GM12878 (cell line): ENCODE measurements around the gene PLEKHG4B. TPM values are rescaled to one million over a fixed set of nuclear protein-coding genes. Genes with fewer than 3 reads are reported as not detected.

ENCODE experiments used
- ATAC-seq: fragments of 200-7000 bp; cut with Tn5 transposase; 3 replicates; pipeline ENCODE4 v1.9.1; 2020; ENCODE audit warnings: mild to moderate bottlenecking, moderate library complexity
- BruUV-seq: library from RNA; stranded (reverse); fragments of 400-500 nt; replicated peaks from 2 replicates; lab custom pipeline; 2021; lab: Mats Ljungman, UMichigan
- CTCF ChIA-PET: fragments of 300-600 bp; sonication (Branson Sonifier 250); formaldehyde crosslinking; extraction: SDS; loops from one replicate; lab custom pipeline; 2021; ENCODE audit warnings: inconsistent platforms; lab: Yijun Ruan, JAX
- POLR2A ChIA-PET: fragments of 350-600 bp; formaldehyde crosslinking; extraction: SDS; loops from one replicate; lab custom pipeline; 2021; ENCODE audit warnings: inconsistent platforms; lab: Charles Lee
- RAD21 ChIA-PET: fragments of 300-600 bp; sonication (Branson Sonifier 250); formaldehyde crosslinking; loops from one replicate; lab custom pipeline; 2023; ENCODE audit warnings: antibody characterized with exemption; ENCODE audit not compliant: unreplicated experiment; lab: Charles Lee
- SMC1A ChIA-PET: fragments of 300-600 bp; sonication (Branson Sonifier 250); formaldehyde crosslinking; loops from one replicate; lab custom pipeline; 2023; ENCODE audit not compliant: unreplicated experiment, uncharacterized antibody; lab: Charles Lee
- DNase-seq: peaks from one replicate; pipeline ENCODE4 v3.0.0-alpha.2; 2011; ENCODE audit warnings: low read depth, low spot score
- FAIRE-seq: peaks from 3 replicates; lab custom pipeline; 2011; peaks lifted over from hg19 to GRCh38; lab: Jason Lieb, UNC
- H2AFZ ChIP-seq: 2 replicates; pipeline ENCODE4 v1.6.0; 2011; ENCODE audit warnings: low read depth, low read length, control low read depth; ENCODE audit not compliant: control insufficient read depth
- H3K27ac ChIP-seq: 2 replicates; pipeline ENCODE4 v1.5.1; 2011; ENCODE audit warnings: control low read depth; ENCODE audit not compliant: control insufficient read depth, insufficient read depth
- H3K27me3 ChIP-seq, 2 experiments: replicated peaks in 1 of 2; 2 replicates each; pipeline versions ENCODE4 v1.6.0 to v1.6.1; 2011; ENCODE audit warnings: low read length in 1 of 2; ENCODE audit not compliant: control insufficient read depth in 2 of 2, insufficient read depth in 2 of 2
- H3K36me3 ChIP-seq, 2 experiments: 2 replicates each; pipeline ENCODE4 v1.5.1; 2011; ENCODE audit warnings: low read length in 1 of 2; ENCODE audit not compliant: control insufficient read depth in 2 of 2, insufficient read depth in 2 of 2
- H3K4me1 ChIP-seq: 2 replicates; pipeline ENCODE4 v1.6.1; 2011; ENCODE audit warnings: mild to moderate bottlenecking, low read length, moderate library complexity, mixed read lengths; ENCODE audit not compliant: control insufficient read depth, insufficient read depth
- H3K4me2 ChIP-seq: 2 replicates; pipeline ENCODE4 v1.6.0; 2011; ENCODE audit warnings: control low read depth; ENCODE audit not compliant: control insufficient read depth, insufficient read depth
- H3K4me3 ChIP-seq: fragments of 200-600 bp; sonication (generic); 2 replicates; pipeline ENCODE4 v1.5.1; 2016
- H3K79me2 ChIP-seq: 2 replicates; pipeline ENCODE4 v1.6.0; 2011; ENCODE audit warnings: low read length; ENCODE audit not compliant: control insufficient read depth, insufficient read depth
- H3K9ac ChIP-seq: 2 replicates; pipeline ENCODE4 v1.8.0; 2011; ENCODE audit warnings: low read length, control low read depth, mixed read lengths; ENCODE audit not compliant: control insufficient read depth, insufficient read depth
- H3K9me3 ChIP-seq: replicated peaks from 3 replicates; pipeline ENCODE4 v1.5.1; 2011; ENCODE audit warnings: mild to moderate bottlenecking, low read length; ENCODE audit not compliant: control insufficient read depth, insufficient read depth
- H4K20me1 ChIP-seq: 2 replicates; pipeline ENCODE4 v1.6.0; 2011; ENCODE audit not compliant: control insufficient read depth, insufficient read depth
- CBFB ChIP-seq: IDR thresholded peaks from 2 replicates; pipeline ENCODE4 v1.6.1; 2016; ENCODE audit warnings: antibody characterized with exemption, low read depth
- MTA2 ChIP-seq: fragments of 450-650 bp; IDR thresholded peaks from 2 replicates; pipeline ENCODE4 v1.6.1; 2016; ENCODE audit warnings: low read depth, mild to moderate bottlenecking, moderate library complexity
- RAD21 ChIP-seq: IDR thresholded peaks from 2 replicates; pipeline ENCODE4 v1.6.1; 2011; ENCODE audit warnings: mild to moderate bottlenecking, low read depth, low read length, moderate library complexity; ENCODE audit not compliant: insufficient read depth
- RAD51 ChIP-seq: fragments of 450-650 bp; IDR thresholded peaks from 2 replicates; pipeline ENCODE4 v1.6.1; 2016; ENCODE audit warnings: moderate library complexity, mild to moderate bottlenecking, inconsistent platforms
- SREBF2 ChIP-seq: IDR thresholded peaks from 2 replicates; pipeline ENCODE4 v1.6.1; 2012; ENCODE audit warnings: mild to moderate bottlenecking, low read length
- SUZ12 ChIP-seq: fragments of 200-600 bp; sonication (generic); IDR thresholded peaks from one replicate; pipeline ENCODE4 v1.6.1; 2018; ENCODE audit warnings: antibody characterized with exemption, mild to moderate bottlenecking; ENCODE audit not compliant: unreplicated experiment
- YY1 ChIP-seq: IDR thresholded peaks from 2 replicates; pipeline ENCODE4 v1.6.1; 2011; ENCODE audit warnings: low read depth, mild to moderate bottlenecking, low read length
- WGBS: methylation state at CpG from one replicate; pipeline ENCODE4 v1.1.6; 2016; ENCODE audit warnings: low lambda C conversion rate; ENCODE audit not compliant: insufficient replicate concordance, insufficient coverage; ENCODE audit errors: missing lambda C conversion rate; 5-methylcytosine and 5-hydroxymethylcytosine counted together
- in situ Hi-C: fragments of 300-500 bp; cut with MboI; formaldehyde crosslinking; loops from 9 replicates; pipeline ENCODE4 v1.14.3; 2018; ENCODE audit warnings: mixed read lengths
- intact Hi-C: fragments of 100-400 bp; cut with micrococcal nuclease; formaldehyde crosslinking; loops from one replicate; pipeline ENCODE4 v1.14.2; 2022; ENCODE audit not compliant: unreplicated experiment
- polyA plus RNA-seq, 11 experiments: library from polyadenylated mRNA; depleted of rRNA in 4 of 11; unstranded in 6 of 11; stranded (reverse) in 5 of 11; fragments of >200 nt; fragmentation: Nextera tagmentation in 4 of 11; fragmentation: Illumina TruSeq in 1 of 11; extraction: Ambion mirVana in 4 of 11; extraction: Trizol in 1 of 11; gene quantifications; 1 replicate in 1 of 11; 2 replicates in 10 of 11; pipeline versions ENCODE4 v1.2.1 to v1.2.3, GENCODE V29; 2011 to 2016; ENCODE audit warnings: inconsistent platforms in 2 of 11, missing spikeins in 2 of 11, low read depth in 1 of 11
- total RNA-seq, 4 experiments: library from RNA; depleted of rRNA in 3 of 4; stranded (reverse); fragments of >200 nt in 3 of 4; fragmentation: Illumina TruSeq in 1 of 4; extraction: Trizol in 1 of 4; gene quantifications; 2 replicates each; pipeline versions ENCODE4 v1.2.1 to v1.2.3, GENCODE V29; 2013 to 2021
- TF ChIP-seq, protein P1 (sequence below): fragments of 450-650 bp; conservative IDR thresholded peaks from 2 replicates; pipeline ENCODE4 v1.6.1; 2017; ENCODE audit warnings: mild to moderate bottlenecking, moderate library complexity
- TF ChIP-seq, protein P2 (sequence below): fragments of 450-650 bp; IDR thresholded peaks from 2 replicates; pipeline ENCODE4 v1.6.1; 2017; ENCODE audit warnings: mild to moderate bottlenecking

PLEKHG4B gene
- total and polyA plus RNA-seq, 10 of the 15 experiments (the other 5 are each of a cell fraction or from before 2014, with no cell fraction given), result under 0.01 to 0.05 (median 0.01) TPM; not detected in 6

DNA sequence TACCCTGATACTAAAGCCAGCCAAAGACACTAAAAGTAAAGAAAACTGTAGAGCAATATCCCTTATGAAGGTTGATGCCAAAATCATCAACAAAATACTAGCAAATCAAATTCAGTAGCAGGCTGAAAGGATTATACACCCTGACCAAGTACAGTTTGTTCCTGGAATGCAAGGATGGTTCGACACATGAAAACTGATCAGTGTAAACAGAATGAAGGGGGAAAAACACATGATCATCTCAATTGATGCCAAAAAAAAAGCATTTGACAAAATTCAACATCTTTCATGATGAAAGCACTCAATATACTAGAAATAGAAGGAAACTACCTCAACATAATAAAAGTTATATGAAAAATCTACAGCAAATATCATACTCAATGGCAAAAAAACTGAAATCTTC, 55.8 kb downstream of the PLEKHG4B start:
- Histone ChIP-seq H3K9me3 (peaks cover 2% of the 10 kb centered on the region; the same call in 2 of the 3 replicates), H3K36me3 (no peaks in the 10 kb centered on the region), H3K27ac (no peak overlapping the region), H3K9ac (no peak overlapping the region), H3K4me1 (no peaks in the 10 kb centered on the region), H3K4me2 (no peak overlapping the region), H3K79me2 (no peaks in the 10 kb centered on the region), H4K20me1 (no peaks in the 10 kb centered on the region), H3K27me3 (no peaks in the 10 kb centered on the region), H2AFZ (no peak overlapping the region), H3K4me3 (no peak overlapping the region)
- ChIA-PET RAD21 (no interaction called here), SMC1A (no interaction called here), POLR2A (no interaction called here), CTCF (no interaction called here)
- FAIRE-seq (no peak), DNase-seq (no peak), ATAC-seq (no peak)
- TF ChIP-seq MTA2, result no peak
- intact Hi-C loops, result no loop called here
- BruUV-seq, result no TSS peak
- WGBS, result 100% methylated on average over 1 of the region's 1 CpG
- in situ Hi-C loops, result no loop called here

DNA sequence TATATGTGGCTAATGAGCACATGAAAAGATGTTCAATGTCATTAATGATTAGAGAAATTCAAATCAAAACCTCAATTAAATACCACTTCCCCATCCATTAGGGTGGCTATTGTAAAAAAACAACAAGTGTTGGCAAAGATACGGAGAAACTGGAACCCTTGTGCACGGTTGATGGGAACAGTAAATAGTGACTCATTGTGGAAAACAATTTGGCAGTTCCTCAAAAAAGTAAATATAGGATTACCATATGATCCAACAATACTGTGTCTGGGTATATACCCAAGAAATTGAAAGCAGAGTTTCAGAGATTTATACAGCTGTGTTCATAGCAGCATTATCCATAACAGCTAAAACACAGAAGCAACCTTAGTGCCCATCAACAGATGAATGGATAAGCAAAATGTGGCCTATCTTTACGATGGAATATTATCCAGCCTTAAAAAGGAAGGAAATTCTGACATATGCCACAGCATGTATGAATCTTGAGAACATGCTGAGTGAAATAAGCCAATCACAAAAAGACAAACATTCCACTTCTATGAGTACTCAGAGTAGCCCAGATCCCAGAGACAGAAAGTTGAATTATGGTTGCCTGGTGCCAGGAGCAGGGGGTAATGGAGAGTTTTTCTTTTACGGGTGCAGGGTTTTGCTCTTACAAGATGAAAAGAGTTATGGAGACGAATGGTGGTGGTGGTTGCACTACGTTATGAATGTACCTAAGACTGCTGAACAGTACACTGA, 57.9 kb downstream of the PLEKHG4B start:
- H3K36me3 ChIP-seq, result no peaks in the 10 kb centered on the region
- ChIA-PET CTCF (no interaction called here), RAD21 (no interaction called here), SMC1A (interaction anchor here (0.6 kb wide), 1 partner anchor 32 kb away, joined by 4 read pairs; no protein-coding TSS in a partner anchor), POLR2A (no interaction called here)
- FAIRE-seq, result no peak
- no peaks in the 10 kb centered on the region for H3K79me2 ChIP-seq
- H3K4me3 ChIP-seq, result no peak overlapping the region
- no peaks in the 10 kb centered on the region for H4K20me1 ChIP-seq
- intact Hi-C loops, result no loop called here
- H3K4me1 ChIP-seq, result no peaks in the 10 kb centered on the region
- H3K27me3 ChIP-seq, result no peaks in the 10 kb centered on the region
- H3K9ac ChIP-seq, result no peak overlapping the region
- no peak for DNase-seq
- in situ Hi-C loops, result no loop called here
- H2AFZ ChIP-seq, result no peak overlapping the region
- no peak overlapping the region for H3K4me2 ChIP-seq
- no peak for ATAC-seq
- BruUV-seq, result no TSS peak
- H3K27ac ChIP-seq, result no peak overlapping the region
- peaks cover 2% of the 10 kb centered on the region; the same call in 2 of the 3 replicates for H3K9me3 ChIP-seq
- WGBS, result 35% methylated on average over 6 of the region's 6 CpGs
- TF ChIP-seq, protein P1, sequence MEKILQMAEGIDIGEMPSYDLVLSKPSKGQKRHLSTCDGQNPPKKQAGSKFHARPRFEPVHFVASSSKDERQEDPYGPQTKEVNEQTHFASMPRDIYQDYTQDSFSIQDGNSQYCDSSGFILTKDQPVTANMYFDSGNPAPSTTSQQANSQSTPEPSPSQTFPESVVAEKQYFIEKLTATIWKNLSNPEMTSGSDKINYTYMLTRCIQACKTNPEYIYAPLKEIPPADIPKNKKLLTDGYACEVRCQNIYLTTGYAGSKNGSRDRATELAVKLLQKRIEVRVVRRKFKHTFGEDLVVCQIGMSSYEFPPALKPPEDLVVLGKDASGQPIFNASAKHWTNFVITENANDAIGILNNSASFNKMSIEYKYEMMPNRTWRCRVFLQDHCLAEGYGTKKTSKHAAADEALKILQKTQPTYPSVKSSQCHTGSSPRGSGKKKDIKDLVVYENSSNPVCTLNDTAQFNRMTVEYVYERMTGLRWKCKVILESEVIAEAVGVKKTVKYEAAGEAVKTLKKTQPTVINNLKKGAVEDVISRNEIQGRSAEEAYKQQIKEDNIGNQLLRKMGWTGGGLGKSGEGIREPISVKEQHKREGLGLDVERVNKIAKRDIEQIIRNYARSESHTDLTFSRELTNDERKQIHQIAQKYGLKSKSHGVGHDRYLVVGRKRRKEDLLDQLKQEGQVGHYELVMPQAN, result no peak
- TF ChIP-seq YY1 (no peak), SREBF2 (no peak), SUZ12 (no peak), RAD21 (no peak), CBFB (no peak), RAD51 (no peak)
- TF ChIP-seq, protein P2, sequence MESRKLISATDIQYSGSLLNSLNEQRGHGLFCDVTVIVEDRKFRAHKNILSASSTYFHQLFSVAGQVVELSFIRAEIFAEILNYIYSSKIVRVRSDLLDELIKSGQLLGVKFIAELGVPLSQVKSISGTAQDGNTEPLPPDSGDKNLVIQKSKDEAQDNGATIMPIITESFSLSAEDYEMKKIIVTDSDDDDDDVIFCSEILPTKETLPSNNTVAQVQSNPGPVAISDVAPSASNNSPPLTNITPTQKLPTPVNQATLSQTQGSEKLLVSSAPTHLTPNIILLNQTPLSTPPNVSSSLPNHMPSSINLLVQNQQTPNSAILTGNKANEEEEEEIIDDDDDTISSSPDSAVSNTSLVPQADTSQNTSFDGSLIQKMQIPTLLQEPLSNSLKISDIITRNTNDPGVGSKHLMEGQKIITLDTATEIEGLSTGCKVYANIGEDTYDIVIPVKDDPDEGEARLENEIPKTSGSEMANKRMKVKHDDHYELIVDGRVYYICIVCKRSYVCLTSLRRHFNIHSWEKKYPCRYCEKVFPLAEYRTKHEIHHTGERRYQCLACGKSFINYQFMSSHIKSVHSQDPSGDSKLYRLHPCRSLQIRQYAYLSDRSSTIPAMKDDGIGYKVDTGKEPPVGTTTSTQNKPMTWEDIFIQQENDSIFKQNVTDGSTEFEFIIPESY, result no peak
